Activated naive CD4-positive, alpha-beta T cell treated with anti-CD3 and anti-CD28 coated beads for 36 hours (primary cell): Measurements from ENCODE around the gene RGS17. TPM values are rescaled to one million over a fixed set of nuclear protein-coding genes. Genes with fewer than 3 reads are reported as not detected.

Source experiments
- CTCF ChIA-PET: fragments of 350-600 bp; sonication (Branson Sonifier 250); formaldehyde crosslinking; loops from one replicate; lab custom pipeline; 2021; ENCODE audit warnings: antibody characterized with exemption; lab: Charles Lee
- DNase-seq: peaks from one replicate; pipeline ENCODE4 v3.0.0-alpha.2; 2020
- H3K27ac Mint-ChIP-seq: one replicate; pipeline ENCODE4 v1.8.0; 2021; ENCODE audit warnings: mild to moderate bottlenecking, mixed read lengths
- H3K27me3 Mint-ChIP-seq: one replicate; pipeline ENCODE4 v1.8.0; 2021; ENCODE audit warnings: low read depth, mixed read lengths
- H3K36me3 Mint-ChIP-seq: one replicate; pipeline ENCODE4 v1.8.0; 2021; ENCODE audit warnings: low read depth, mixed read lengths
- H3K4me1 Mint-ChIP-seq: one replicate; pipeline ENCODE4 v1.8.0; 2021; ENCODE audit warnings: low read depth, mixed read lengths
- H3K4me3 Mint-ChIP-seq: one replicate; pipeline ENCODE4 v1.8.0; 2021; ENCODE audit warnings: mild to moderate bottlenecking, moderate library complexity, mixed read lengths
- H3K9me3 Mint-ChIP-seq: one replicate; pipeline ENCODE4 v1.8.0; 2021; ENCODE audit warnings: mixed read lengths
- intact Hi-C: fragments of 100-400 bp; cut with micrococcal nuclease; formaldehyde crosslinking; loops from one replicate; pipeline ENCODE4 v1.15.1; 2023
- total RNA-seq, 2 experiments: library from RNA; stranded (reverse); gene quantifications; one replicate each; pipeline ENCODE4 v1.2.3, GENCODE V29; 2021

RGS17 gene
- total RNA-seq, 2 experiments from 2014 or later, result not detected

GRCh38 chr6:153043719-153044118 is 87.4 kb downstream of the RGS17 start:
- no peak overlapping the region for H3K4me3 Mint-ChIP-seq
- CTCF ChIA-PET, result no interaction called here
- peaks cover 6% of the 10 kb centered on the region for H3K27me3 Mint-ChIP-seq
- no peak overlapping the region for H3K27ac Mint-ChIP-seq
- intact Hi-C loops, result no loop called here
- no peaks in the 10 kb centered on the region for H3K36me3 Mint-ChIP-seq
- no peaks in the 10 kb centered on the region for H3K4me1 Mint-ChIP-seq
- no peaks in the 10 kb centered on the region for H3K9me3 Mint-ChIP-seq
- no peak for DNase-seq

- Mint-ChIP-seq H3K9me3 (no peaks in the 10 kb centered on the region), H3K4me3 (no peak overlapping the region), H3K27ac (no peak overlapping the region), H3K27me3 (peaks cover 9% of the 10 kb centered on the region), H3K4me1 (no peaks in the 10 kb centered on the region), H3K36me3 (no peaks in the 10 kb centered on the region)
- DNase-seq, result no peak
- CTCF ChIA-PET, result interaction anchor here (0.6 kb wide), 1 partner anchor 13 kb away, joined by 5 read pairs; no protein-coding TSS in a partner anchor
- intact Hi-C loops, result no loop called here
Observed at GRCh38 chr6:153038378-153039057, 92.6 kb downstream of the RGS17 start.

- H3K27me3 Mint-ChIP-seq, result peaks cover 10% of the 10 kb centered on the region
- no peak overlapping the region for H3K27ac Mint-ChIP-seq
- DNase-seq, result no peak
- H3K4me3 Mint-ChIP-seq, result no peak overlapping the region
- CTCF ChIA-PET, result interaction anchor here (1.4 kb wide), 1 partner anchor 145 kb away, joined by 3 read pairs; no protein-coding TSS in a partner anchor
- intact Hi-C loops, result loop anchor here (5.0 kb wide), 2 partner anchors 198 to 758 kb away; no protein-coding TSS in a partner anchor
- H3K4me1 Mint-ChIP-seq, result no peaks in the 10 kb centered on the region
- no peaks in the 10 kb centered on the region for H3K36me3 Mint-ChIP-seq
- H3K9me3 Mint-ChIP-seq, result no peaks in the 10 kb centered on the region
Observed at GRCh38 chr6:153034139-153034538, 96.9 kb downstream of the RGS17 start.

GRCh38 chr6:153032255-153032882 is 98.7 kb downstream of the RGS17 start:
- intact Hi-C loops, result loop anchor here (1.0 to 5.0 kb wide), 4 partner anchors 200 to 760 kb away; no protein-coding TSS in a partner anchor

GRCh38 chr6:153031335-153031955 is 99.6 kb downstream of the RGS17 start:
- no peak overlapping the region for H3K4me3 Mint-ChIP-seq
- DNase-seq, result no peak
- no peaks in the 10 kb centered on the region for H3K9me3 Mint-ChIP-seq
- H3K4me1 Mint-ChIP-seq, result no peaks in the 10 kb centered on the region
- intact Hi-C loops, result loop anchor here (5.0 kb wide), 2 partner anchors 201 to 761 kb away; no protein-coding TSS in a partner anchor
- CTCF ChIA-PET, result interaction anchor here (0.7 to 1.4 kb wide), 3 partner anchors 10 to 106 kb away, joined by 4 to 5 read pairs (median 4); no protein-coding TSS in a partner anchor
- no peaks in the 10 kb centered on the region for H3K36me3 Mint-ChIP-seq
- H3K27ac Mint-ChIP-seq, result no peak overlapping the region
- peaks cover 7% of the 10 kb centered on the region for H3K27me3 Mint-ChIP-seq

More at GRCh38 chr6:153032255-153032882, 98.7 kb downstream of the RGS17 start:
- no peak for DNase-seq
- CTCF ChIA-PET, result interaction anchor here (0.5 to 1.4 kb wide), 4 partner anchors 9 to 134 kb away, joined by 3 to 5 read pairs (median 4); no protein-coding TSS in a partner anchor
- no peak overlapping the region for H3K27ac Mint-ChIP-seq
- no peaks in the 10 kb centered on the region for H3K4me1 Mint-ChIP-seq
- peaks cover 7% of the 10 kb centered on the region for H3K27me3 Mint-ChIP-seq
- no peaks in the 10 kb centered on the region for H3K36me3 Mint-ChIP-seq
- H3K9me3 Mint-ChIP-seq, result no peaks in the 10 kb centered on the region
- H3K4me3 Mint-ChIP-seq, result no peak overlapping the region

- CTCF ChIA-PET, result no interaction called here
- H3K36me3 Mint-ChIP-seq, result no peaks in the 10 kb centered on the region
- H3K27me3 Mint-ChIP-seq, result peaks cover 10% of the 10 kb centered on the region
Observed at GRCh38 chr6:153028963-153029362, 102.1 kb downstream of the RGS17 start.

GRCh38 chr6:153028286-153028685 is 102.8 kb downstream of the RGS17 start:
- intact Hi-C loops, result loop anchor here (10.0 kb wide), 1 partner anchor 543 kb away; no protein-coding TSS in a partner anchor
- Mint-ChIP-seq H3K4me1 (peaks cover 1% of the 10 kb centered on the region), H3K9me3 (no peaks in the 10 kb centered on the region), H3K27me3 (peaks cover 10% of the 10 kb centered on the region), H3K36me3 (no peaks in the 10 kb centered on the region), H3K27ac (no peak overlapping the region), H3K4me3 (no peak overlapping the region)
- no peak for DNase-seq
- CTCF ChIA-PET, result no interaction called here

More at GRCh38 chr6:153028963-153029362, 102.1 kb downstream of the RGS17 start:
- H3K27ac Mint-ChIP-seq, result no peak overlapping the region
- H3K4me1 Mint-ChIP-seq, result peaks cover 1% of the 10 kb centered on the region
- intact Hi-C loops, result loop anchor here (10.0 kb wide), 1 partner anchor 544 kb away; no protein-coding TSS in a partner anchor
- no peak overlapping the region for H3K4me3 Mint-ChIP-seq
- no peak for DNase-seq
- no peaks in the 10 kb centered on the region for H3K9me3 Mint-ChIP-seq

GRCh38 chr6:153027480-153027879 is 103.6 kb downstream of the RGS17 start:
- CTCF ChIA-PET, result no interaction called here
- Mint-ChIP-seq H3K9me3 (no peaks in the 10 kb centered on the region), H3K27ac (no peak overlapping the region), H3K36me3 (no peaks in the 10 kb centered on the region), H3K4me3 (no peak overlapping the region), H3K4me1 (peaks cover 1% of the 10 kb centered on the region), H3K27me3 (peaks cover 10% of the 10 kb centered on the region)
- no peak for DNase-seq
- intact Hi-C loops, result loop anchor here (10.0 kb wide), 1 partner anchor 543 kb away; no protein-coding TSS in a partner anchor

GRCh38 chr6:153024709-153025017 is 106.4 kb downstream of the RGS17 start:
- Mint-ChIP-seq H3K4me1 (peaks cover 1% of the 10 kb centered on the region), H3K27me3 (peaks cover 3% of the 10 kb centered on the region), H3K4me3 (no peak overlapping the region), H3K27ac (no peak overlapping the region), H3K9me3 (no peaks in the 10 kb centered on the region), H3K36me3 (no peaks in the 10 kb centered on the region)
- intact Hi-C loops, result loop anchor here (1.0 to 10.0 kb wide), 6 partner anchors 22 to 540 kb away; partner anchors contain the start of genes FBXO5 and MTRF1L
- no peak for DNase-seq
- CTCF ChIA-PET, result interaction anchor here (0.6 to 3.9 kb wide), 12 partner anchors 8 to 288 kb away, joined by 3 to 31 read pairs (median 3); partner anchors contain the start of gene FBXO5

- DNase-seq, result peak; percentile 61
- intact Hi-C loops, result loop anchor here (1.0 to 10.0 kb wide), 6 partner anchors 22 to 539 kb away; partner anchors contain the start of genes FBXO5 and MTRF1L
- no peak overlapping the region for H3K27ac Mint-ChIP-seq
- no peak overlapping the region for H3K4me3 Mint-ChIP-seq
- no peaks in the 10 kb centered on the region for H3K36me3 Mint-ChIP-seq
- CTCF ChIA-PET, result interaction anchor here (0.7 to 3.9 kb wide), 8 partner anchors 8 to 159 kb away, joined by 3 to 31 read pairs (median 3); partner anchors contain the start of gene FBXO5
- H3K27me3 Mint-ChIP-seq, result peaks cover 3% of the 10 kb centered on the region
- no peaks in the 10 kb centered on the region for H3K9me3 Mint-ChIP-seq
- H3K4me1 Mint-ChIP-seq, result peaks cover 1% of the 10 kb centered on the region
Observed at GRCh38 chr6:153023977-153024708, 106.9 kb downstream of the RGS17 start.

GRCh38 chr6:153018355-153018754 is 112.7 kb downstream of the RGS17 start:
- no peak for DNase-seq
- H3K27me3 Mint-ChIP-seq, result peaks cover 17% of the 10 kb centered on the region
- intact Hi-C loops, result loop anchor here (1.0 kb wide), 1 partner anchor 152 kb away; no protein-coding TSS in a partner anchor
- no peaks in the 10 kb centered on the region for H3K9me3 Mint-ChIP-seq
- H3K36me3 Mint-ChIP-seq, result no peaks in the 10 kb centered on the region
- H3K27ac Mint-ChIP-seq, result no peak overlapping the region
- CTCF ChIA-PET, result no interaction called here
- H3K4me1 Mint-ChIP-seq, result no peaks in the 10 kb centered on the region
- H3K4me3 Mint-ChIP-seq, result no peak overlapping the region
